Effector memory CD4-positive, alpha-beta T cell (primary cell): Measurements from ENCODE around the gene DEFB116.
"Not testable (repeated sequence)": the region's sequence is repeated elsewhere in the genome, so short reads cannot be mapped to it uniquely, and the experiment has no call there.

Source experiments
- DNase-seq, 3 donors: peaks; one replicate each; pipeline ENCODE4 v3.0.0-alpha.2; 2020
- H3K27ac ChIP-seq: 2 replicates; pipeline ENCODE4 v1.7.0; 2013; ENCODE audit warnings: mild to moderate bottlenecking, low read length, moderate library complexity; ENCODE audit not compliant: insufficient read depth, poor library complexity, severe bottlenecking
- H3K27me3 ChIP-seq: replicated peaks from 2 replicates; pipeline ENCODE4 v1.7.0; 2013; ENCODE audit warnings: mild to moderate bottlenecking, low read length; ENCODE audit not compliant: insufficient read depth, control insufficient read depth, poor library complexity, severe bottlenecking
- H3K36me3 ChIP-seq: 2 replicates; pipeline ENCODE4 v1.7.0; 2013; ENCODE audit warnings: mild to moderate bottlenecking, low read length, moderate library complexity; ENCODE audit not compliant: control insufficient read depth, insufficient read depth
- H3K4me1 ChIP-seq: 2 replicates; pipeline ENCODE4 v1.7.0; 2013; ENCODE audit warnings: low read length, mild to moderate bottlenecking; ENCODE audit not compliant: control insufficient read depth, insufficient read depth, poor library complexity, severe bottlenecking
- H3K4me3 ChIP-seq: 2 replicates; pipeline ENCODE4 v1.7.0; 2013; ENCODE audit warnings: low read length, low read depth, mild to moderate bottlenecking; ENCODE audit not compliant: insufficient read depth, poor library complexity, severe bottlenecking
- H3K9me3 ChIP-seq: 2 replicates; pipeline ENCODE4 v1.7.0; 2013; ENCODE audit warnings: mild to moderate bottlenecking, low read length, moderate library complexity; ENCODE audit not compliant: control insufficient read depth
- total RNA-seq, 3 donors: gene quantifications; one replicate each; lab custom pipeline; 2026; lab: John Stamatoyannopoulos, UW

DEFB116 gene
- 0 reads per million in 3 donors for total RNA-seq

GRCh38 chr20:31308535-31309162 lies at the start of gene DEFB116:
Gene DEFB116 (minus strand): TSS chr20:31308585. CDS start chr20:31308585, 0 bp downstream.
- H3K9me3 ChIP-seq: no peaks in the 10 kb centered on the region
- no peaks in the 10 kb centered on the region for H3K4me1 ChIP-seq

DNA sequence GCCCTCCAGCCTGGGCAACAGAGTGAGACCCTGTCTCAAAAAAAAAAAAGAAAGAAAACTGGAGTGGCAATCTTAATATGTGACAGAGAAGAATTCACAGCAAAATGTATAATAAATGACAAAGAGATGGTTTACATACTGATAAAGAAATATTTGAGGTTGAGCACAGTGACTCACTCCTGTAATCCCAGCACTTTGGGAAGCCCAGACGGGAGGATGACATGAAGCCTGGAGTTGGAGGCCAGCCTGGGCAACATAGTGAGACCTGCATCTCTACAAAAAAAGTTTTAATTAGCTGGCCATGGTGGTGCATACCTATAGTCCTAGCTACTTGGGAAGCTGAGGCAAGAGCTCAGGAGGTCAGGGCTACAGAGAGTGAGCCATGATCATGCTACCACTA lies 47.6 kb upstream of the DEFB116 start:
- Histone ChIP-seq H3K27me3 (no peaks in the 10 kb centered on the region), H3K9me3 (no peaks in the 10 kb centered on the region), H3K27ac (no peak overlapping the region), H3K4me1 (no peaks in the 10 kb centered on the region), H3K4me3 (no peak overlapping the region), H3K36me3 (no peaks in the 10 kb centered on the region)
- no peak for DNase-seq

More at GRCh38 chr20:31308535-31309162, at the start of gene DEFB116:
- no peaks in the 10 kb centered on the region for H3K36me3 ChIP-seq
- DNase-seq: no peak
- no peaks in the 10 kb centered on the region for H3K27me3 ChIP-seq
- H3K4me3 ChIP-seq: no peak within 1 kb of the TSS
- H3K27ac ChIP-seq: no peak within 1 kb of the TSS

GRCh38 chr20:31341470-31341869 lies 33.1 kb upstream of the DEFB116 start:
- Histone ChIP-seq H3K4me3 (no peak overlapping the region), H3K27me3 (no peaks in the 10 kb centered on the region)
- DNase-seq: no peak

DNA sequence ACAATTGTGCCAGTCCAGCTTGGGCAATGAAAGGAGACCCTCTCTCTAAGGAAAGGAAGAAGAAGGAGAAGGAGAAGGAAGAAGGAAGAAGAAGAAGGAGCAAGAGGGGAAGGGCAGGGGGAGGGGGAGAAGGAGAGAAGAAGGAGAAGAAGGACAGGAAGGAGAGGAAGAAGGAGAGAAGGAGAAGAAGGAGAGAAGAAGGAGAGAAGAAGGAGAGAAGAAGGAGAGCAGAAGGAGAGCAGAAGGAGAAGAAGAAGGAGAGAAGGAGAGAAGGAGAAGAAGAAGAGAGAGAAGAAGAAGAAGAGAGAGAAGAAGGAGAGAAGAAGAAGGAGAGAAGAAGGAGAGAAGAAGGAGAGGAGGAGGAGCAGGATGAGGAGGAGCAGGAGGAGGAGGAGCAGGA lies 22.5 kb upstream of the DEFB116 start:
- DNase-seq: no peak
- H3K4me1 ChIP-seq: no peaks in the 10 kb centered on the region
- H3K4me3 ChIP-seq: no peak overlapping the region
- H3K27ac ChIP-seq: no peak overlapping the region
- no peaks in the 10 kb centered on the region for H3K9me3 ChIP-seq
- H3K27me3 ChIP-seq: no peaks in the 10 kb centered on the region
- H3K36me3 ChIP-seq: no peaks in the 10 kb centered on the region

More at GRCh38 chr20:31341470-31341869, 33.1 kb upstream of the DEFB116 start:
- no peak overlapping the region for H3K27ac ChIP-seq
- no peaks in the 10 kb centered on the region for H3K4me1 ChIP-seq
- no peaks in the 10 kb centered on the region for H3K9me3 ChIP-seq
- H3K36me3 ChIP-seq: no peaks in the 10 kb centered on the region

DNA sequence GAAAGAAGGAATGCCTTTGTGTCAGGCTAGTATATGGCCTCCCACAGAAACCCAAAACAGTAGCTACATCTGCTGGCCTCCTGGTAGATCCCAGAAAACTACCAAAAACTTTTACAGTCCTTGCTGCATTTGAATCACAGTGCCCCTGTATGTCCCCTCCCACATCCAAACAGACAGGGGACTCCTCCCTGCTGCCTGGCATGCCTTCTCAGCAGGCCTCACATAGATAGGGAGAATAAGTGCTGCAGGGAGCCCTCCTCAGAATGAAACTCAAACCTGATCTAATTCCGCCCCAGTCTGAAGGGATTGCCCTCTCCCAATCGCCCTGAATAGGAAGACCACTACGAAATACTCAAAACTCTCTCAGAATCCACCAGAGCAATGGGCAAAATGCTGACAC lies 14.1 kb upstream of the DEFB116 start:
- no peak for DNase-seq
- no peaks in the 10 kb centered on the region for H3K27me3 ChIP-seq
- H3K4me1 ChIP-seq: no peaks in the 10 kb centered on the region
- H3K36me3 ChIP-seq: no peaks in the 10 kb centered on the region
- H3K9me3 ChIP-seq: no peaks in the 10 kb centered on the region
- H3K27ac ChIP-seq: no peak overlapping the region
- H3K4me3 ChIP-seq: no peak overlapping the region

DNA sequence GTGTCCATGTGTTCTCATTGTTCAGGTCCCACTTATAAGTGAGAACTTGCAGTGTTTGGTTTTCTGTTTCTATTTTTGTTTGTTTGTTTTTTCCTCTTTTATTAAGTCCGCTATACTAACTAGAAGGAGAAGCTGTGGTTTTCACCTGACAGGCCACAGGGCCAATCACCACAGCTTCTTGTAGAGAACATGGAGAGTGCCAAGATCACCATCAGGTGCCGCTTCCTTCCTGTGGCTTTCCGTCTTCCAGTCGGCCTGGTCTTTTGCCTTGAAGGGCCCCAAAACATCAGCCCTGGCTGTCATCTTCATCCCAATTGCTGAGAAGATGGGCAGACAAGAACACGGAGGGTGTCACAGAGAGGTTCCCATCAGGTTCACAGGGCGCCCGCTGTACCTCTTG lies 23.4 kb downstream of the DEFB116 start:
- H3K4me1 ChIP-seq, DNase-seq, H3K27ac ChIP-seq, H3K27me3 ChIP-seq, H3K9me3 ChIP-seq, H3K4me3 ChIP-seq, H3K36me3 ChIP-seq: not testable (repeated sequence)

- no peaks in the 10 kb centered on the region for H3K4me1 ChIP-seq
- H3K27ac ChIP-seq: no peak overlapping the region
- no peak overlapping the region for H3K4me3 ChIP-seq
- DNase-seq: no peak
- no peaks in the 10 kb centered on the region for H3K36me3 ChIP-seq
- H3K9me3 ChIP-seq: no peaks in the 10 kb centered on the region
- H3K27me3 ChIP-seq: no peaks in the 10 kb centered on the region
Measured at GRCh38 chr20:31278178-31278577, 30.2 kb downstream of the DEFB116 start.

DNA sequence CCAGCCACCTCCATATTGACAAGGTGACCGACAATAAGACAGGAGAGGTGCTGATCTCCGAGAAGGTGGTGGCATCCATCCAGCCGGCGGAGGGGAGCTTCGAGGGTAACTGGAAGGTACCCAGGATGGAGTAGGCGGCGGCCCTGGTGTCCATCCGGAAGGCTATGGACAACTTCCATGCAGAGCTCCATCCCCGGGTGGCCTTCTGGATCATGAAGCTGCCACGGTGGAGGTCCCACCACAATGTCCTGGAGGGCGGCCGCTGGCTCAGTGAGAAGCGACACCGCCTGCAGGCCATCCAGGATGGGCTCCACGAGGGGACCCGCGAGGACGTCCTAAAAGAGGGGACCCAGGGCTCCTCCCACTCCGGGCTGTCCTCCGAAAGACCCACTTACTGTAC lies 33.9 kb downstream of the DEFB116 start:
- H3K27ac ChIP-seq: no peak overlapping the region
- no peak overlapping the region for H3K4me3 ChIP-seq
- H3K9me3 ChIP-seq: peaks cover 10% of the 10 kb centered on the region
- no peaks in the 10 kb centered on the region for H3K36me3 ChIP-seq
- H3K27me3 ChIP-seq: no peaks in the 10 kb centered on the region
- no peak for DNase-seq
- H3K4me1 ChIP-seq: no peaks in the 10 kb centered on the region

DNA sequence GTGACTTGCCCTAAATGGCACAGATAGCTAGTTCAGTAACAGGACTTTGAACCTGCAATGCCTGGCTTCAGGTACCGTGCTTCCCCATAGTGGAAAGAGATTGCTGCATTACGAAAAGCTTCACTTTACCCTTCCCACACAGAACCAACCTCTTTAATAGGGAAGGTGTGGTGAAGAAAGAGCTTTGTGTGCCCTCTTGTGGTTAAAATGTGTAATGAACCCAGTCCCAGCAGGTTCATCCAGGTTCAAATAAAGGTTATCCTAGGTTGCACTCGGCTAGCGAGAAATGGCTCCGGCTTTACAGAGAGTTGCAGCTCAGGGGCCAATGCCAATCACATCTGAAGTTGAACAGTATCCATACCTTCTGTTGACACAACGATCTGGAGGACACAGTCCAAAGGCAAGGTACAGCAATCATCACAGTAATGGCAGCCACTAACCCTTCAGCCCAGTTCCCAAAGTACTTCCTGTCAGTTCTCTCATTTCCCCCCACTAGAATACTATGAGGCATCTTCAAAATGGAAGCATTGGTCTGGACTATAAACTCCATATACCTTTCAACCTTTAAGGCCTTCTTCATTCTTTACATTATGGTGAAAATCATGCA lies 48.0 kb downstream of the DEFB116 start:
- no peaks in the 10 kb centered on the region for H3K9me3 ChIP-seq
- H3K36me3 ChIP-seq: no peaks in the 10 kb centered on the region
- no peak overlapping the region for H3K4me3 ChIP-seq
- no peak overlapping the region for H3K27ac ChIP-seq
- H3K27me3 ChIP-seq: no peaks in the 10 kb centered on the region
- no peaks in the 10 kb centered on the region for H3K4me1 ChIP-seq
- no peak for DNase-seq

GRCh38 chr20:31257364-31257763 lies 51.0 kb downstream of the DEFB116 start, which contains the start of gene DEFB115:
Gene DEFB115 (plus strand): TSS chr20:31257664. CDS start chr20:31257664, 0 bp downstream.
- H3K27ac ChIP-seq: no peak within 1 kb of the TSS
- no peaks in the 10 kb centered on the region for H3K4me1 ChIP-seq
- no peak within 1 kb of the TSS for H3K4me3 ChIP-seq
- no peaks in the 10 kb centered on the region for H3K9me3 ChIP-seq
- DNase-seq: no peak
- no peaks in the 10 kb centered on the region for H3K36me3 ChIP-seq
- no peaks in the 10 kb centered on the region for H3K27me3 ChIP-seq
